Measurements from ENCODE around the gene VKORC1L1. TPM values are rescaled to one million over a fixed set of nuclear protein-coding genes. Genes with fewer than 3 reads are reported as not detected.
A peak's percentile ranks its signal among the peaks of the same experiment; 100 is the strongest.
"Not testable (repeated sequence)": the region's sequence is repeated elsewhere in the genome, so short reads cannot be mapped to it uniquely, and the experiment has no call there.

Gene VKORC1L1
- total RNA-seq, 1 experiment from 2014 or later, result 3.0 TPM

DNA sequence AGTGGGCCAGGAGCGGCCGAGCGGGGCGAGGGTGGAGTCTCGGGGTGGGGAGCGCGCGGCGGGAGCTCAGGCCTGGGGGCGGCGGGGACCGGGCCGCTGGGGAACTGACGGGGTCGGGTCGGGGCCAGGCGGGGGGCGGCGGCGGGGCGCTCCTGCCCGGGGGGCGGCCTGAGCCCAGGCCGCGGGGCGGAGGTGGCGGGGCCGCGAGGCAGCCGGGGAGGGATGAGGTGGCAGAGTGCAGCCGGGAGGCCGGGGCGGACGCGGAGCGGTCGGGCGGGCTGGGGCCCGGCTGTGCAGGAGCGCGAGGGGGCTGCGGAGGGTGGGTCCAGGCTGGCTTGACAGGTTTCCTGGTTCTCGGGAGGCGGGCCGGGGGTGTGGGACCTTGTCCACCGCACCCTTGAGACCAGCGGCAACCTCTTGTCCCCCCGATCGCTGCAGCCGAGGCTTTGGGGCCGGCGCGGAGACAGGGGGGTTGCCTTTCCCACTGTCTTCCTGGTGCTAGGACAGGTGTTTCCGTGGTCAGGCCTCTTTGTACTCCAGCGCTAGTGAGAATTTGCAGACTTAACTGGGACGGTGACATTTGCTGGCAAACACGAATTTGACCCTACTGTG, 814 bp downstream of the VKORC1L1 start:
- peak overlapping the region; percentile 65 for H3K4me3 ChIP-seq
- H3K27me3 ChIP-seq, H3K36me3 ChIP-seq, H3K9me3 ChIP-seq: not testable (repeated sequence)
- DNase-seq, result peak; percentile 15

DNA sequence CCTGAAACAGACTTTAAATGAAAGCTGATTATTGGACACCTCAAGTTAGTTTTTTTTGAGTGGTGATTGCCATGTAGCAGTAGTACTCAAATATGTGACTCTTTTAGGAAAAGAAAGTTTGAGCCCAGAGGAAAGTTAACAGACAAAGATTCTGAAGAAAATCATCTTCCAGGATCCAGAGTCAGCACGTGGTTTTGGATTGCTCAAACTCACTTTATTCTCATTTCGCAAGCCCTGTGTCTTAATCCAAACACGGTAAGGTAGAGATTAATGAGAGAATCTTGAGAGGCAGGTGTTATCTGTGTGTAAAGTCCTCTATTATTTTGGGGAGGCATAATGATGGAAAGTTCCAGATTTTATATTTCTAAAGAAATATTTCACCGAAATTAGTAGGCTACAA, 2.8 kb downstream of the VKORC1L1 start:
- H3K36me3 ChIP-seq, H3K4me3 ChIP-seq, H3K9me3 ChIP-seq, DNase-seq, H3K27me3 ChIP-seq: not testable (repeated sequence)

DNA sequence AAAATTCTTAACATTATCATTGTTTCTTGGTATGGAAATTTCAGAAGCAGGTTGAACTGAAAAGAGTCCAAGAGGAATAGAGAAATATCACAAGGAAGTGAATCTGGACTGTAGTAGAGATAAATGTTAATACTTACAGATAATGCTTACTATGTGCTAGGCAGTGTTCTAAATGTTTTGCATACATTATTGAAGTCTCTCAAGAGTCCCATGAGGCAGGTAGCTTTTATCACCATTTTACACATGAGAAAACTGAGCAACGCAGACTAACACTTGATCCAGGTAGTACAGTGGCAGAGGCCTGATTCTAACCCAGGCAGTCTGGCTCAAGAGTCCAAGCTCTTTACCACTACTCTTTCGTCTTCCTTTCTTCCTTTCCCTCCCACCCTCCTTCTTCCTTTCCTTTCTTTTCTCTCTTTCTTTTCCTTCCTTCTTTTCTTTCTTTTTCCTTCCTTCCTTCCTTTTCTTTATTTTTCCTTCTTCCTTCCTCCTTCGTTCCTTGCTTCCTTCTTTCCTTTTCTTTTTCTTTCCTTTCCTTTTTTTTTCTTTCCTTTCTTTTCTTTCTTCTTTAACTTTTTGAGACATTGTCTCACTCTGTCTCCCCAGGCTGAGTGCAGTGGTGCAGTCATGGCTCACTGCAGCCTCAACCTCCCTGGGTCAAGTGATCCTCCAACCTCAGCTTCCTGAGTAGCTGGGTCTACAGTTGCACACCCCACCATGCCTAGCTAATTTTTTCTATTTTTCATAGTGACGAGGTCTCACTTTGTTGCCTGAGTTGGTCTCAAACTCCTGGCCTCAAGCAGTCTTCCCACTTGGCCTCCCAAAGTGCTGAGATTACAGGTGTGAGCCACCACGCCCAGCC, 6.6 kb downstream of the VKORC1L1 start:
- not testable (repeated sequence) for H3K27me3 ChIP-seq, H3K4me3 ChIP-seq, DNase-seq, H3K9me3 ChIP-seq, H3K36me3 ChIP-seq

DNA sequence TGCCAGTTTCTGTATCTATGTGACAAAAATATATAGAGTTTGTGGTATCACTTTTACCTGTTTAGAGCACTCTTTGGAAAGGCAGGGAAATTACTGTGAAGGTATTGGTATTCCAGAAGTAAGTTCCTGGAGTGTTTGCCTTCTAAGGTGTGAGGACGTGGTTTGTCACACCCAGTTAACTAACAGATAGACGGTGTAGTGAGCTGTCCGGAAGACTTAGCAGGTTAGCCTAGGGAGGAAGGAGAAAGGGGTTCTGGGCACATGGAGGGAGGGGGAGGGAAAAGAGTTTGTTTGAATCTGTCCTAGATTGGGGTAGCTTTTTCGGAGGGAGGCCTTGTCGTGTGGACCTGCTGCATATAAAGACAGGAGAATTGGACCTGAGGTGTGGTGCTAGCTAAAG, 7.4 kb downstream of the VKORC1L1 start:
- not testable (repeated sequence) for H3K9me3 ChIP-seq, H3K27me3 ChIP-seq, H3K36me3 ChIP-seq, H3K4me3 ChIP-seq, DNase-seq

DNA sequence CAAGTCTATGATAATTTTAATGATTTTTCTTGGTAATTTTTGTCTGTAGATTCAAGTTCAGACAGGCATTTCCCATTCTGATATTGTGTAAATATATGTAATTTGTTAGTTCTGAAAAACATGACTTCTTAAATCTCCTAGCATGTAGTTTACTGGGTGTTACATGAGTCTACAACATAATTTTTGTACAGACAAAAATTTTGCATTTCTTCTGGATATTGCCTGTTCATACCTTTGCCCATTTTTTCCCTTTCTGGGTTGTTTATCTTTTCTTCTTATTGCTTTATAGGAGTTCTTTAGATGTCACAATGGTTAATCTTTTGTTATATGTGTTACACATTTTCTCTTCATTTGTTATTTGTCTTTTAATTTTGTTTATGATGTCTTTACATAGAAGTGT, 12.1 kb downstream of the VKORC1L1 start:
- H3K27me3 ChIP-seq, DNase-seq: not testable (repeated sequence)

DNA sequence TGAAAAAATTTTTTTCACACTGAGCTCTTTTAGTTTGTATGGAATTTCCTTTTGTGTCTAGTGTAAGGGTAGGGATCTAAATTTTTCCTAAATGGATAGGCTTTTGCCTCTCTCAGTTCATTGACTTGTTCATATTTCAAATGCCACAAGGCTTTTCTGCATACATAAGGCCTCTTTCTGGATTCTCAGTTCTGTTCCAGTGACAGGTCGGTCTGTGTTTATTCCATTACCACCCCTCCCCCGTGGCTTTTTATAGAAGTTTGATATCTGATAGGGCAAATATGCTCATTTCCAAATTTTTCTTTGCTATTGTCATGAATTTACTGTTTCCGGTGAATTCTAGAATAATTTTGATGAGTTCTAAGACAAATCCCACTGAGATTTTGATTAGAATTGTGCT, 12.7 kb downstream of the VKORC1L1 start:
- not testable (repeated sequence) for H3K4me3 ChIP-seq, H3K36me3 ChIP-seq, DNase-seq, H3K9me3 ChIP-seq, H3K27me3 ChIP-seq

More for the DNA sequence above, 12.1 kb downstream of the VKORC1L1 start:
- H3K36me3 ChIP-seq, H3K9me3 ChIP-seq, H3K4me3 ChIP-seq: not testable (repeated sequence)

DNA sequence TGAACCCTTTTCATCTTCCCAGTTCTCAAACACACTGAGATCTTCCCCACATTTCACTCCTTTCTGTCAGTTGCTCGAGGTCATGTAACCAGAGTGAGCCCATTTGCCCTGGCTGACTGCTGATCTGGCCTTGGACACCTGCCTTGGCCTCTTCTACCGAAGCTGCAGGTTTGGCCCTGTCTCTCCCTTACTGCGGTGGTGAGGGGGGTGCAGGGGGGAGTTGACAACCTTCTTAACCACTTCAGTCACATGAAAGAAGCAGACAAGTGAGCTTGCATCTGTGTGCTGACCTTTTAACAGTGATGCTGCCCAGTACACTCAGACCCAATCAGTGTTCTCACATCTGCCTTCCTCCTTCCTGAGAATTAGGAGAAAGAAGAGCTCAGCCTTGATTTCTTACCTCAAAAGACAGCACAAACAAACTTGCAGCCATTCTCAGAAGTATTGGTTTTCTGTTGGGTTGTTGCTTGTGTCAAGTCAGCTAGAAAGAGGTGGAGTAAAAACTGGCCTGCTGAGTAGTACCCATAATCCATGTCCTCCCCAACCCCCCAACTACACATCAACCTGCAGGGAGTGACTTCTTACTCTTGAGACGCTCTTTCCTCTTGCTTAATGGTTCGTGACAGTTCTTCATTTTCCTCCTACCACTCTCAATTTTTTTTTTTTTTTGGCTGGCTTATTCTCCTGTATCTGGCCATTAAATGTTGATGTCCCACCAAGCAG, 15.7 kb downstream of the VKORC1L1 start:
- H3K9me3 ChIP-seq, H3K27me3 ChIP-seq, DNase-seq, H3K4me3 ChIP-seq, H3K36me3 ChIP-seq: not testable (repeated sequence)

DNA sequence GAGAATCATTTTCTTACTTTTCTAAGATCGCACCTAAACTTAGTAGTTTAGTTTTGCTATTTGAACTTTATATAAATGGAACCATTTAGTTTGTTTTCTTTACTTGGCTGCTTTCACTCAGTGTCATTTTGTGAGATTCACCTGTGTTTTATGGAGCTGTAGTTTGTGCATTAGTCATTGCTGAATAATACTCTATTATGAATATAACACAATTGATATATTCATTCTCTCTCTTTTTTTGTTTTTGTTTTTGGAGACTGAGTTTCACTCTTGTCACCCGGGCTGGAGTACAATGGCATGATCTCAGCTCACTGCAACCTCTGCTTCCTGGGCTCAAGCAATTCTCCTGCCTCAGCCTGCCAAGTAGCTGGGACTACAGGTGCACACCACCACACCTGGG, 16.8 kb downstream of the VKORC1L1 start:
- H3K36me3 ChIP-seq, H3K9me3 ChIP-seq, H3K27me3 ChIP-seq, DNase-seq, H3K4me3 ChIP-seq: not testable (repeated sequence)

DNA sequence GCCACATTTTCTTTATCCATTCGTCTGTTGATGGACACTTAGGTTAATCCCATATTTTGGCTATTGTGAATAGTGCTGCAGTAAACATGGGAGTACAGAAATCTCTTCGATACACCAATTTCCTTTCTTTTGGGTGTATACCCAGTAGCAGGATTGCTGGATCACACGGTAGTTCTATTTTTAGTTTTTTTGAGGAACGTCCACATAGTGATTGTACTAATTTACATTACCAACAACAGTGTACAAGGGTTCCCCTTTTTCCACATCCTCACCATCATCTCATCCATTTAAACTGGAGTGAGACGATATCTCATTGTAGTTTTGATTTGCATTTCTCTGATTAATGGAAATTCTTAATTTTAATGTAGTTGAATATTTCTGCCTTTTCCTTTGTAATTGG, 19.3 kb downstream of the VKORC1L1 start:
- H3K27me3 ChIP-seq, result no peaks in the 10 kb centered on the region
- no peak for DNase-seq
- H3K4me3 ChIP-seq, result no peak overlapping the region
- no peaks in the 10 kb centered on the region for H3K9me3 ChIP-seq
- H3K36me3 ChIP-seq, result peaks cover 9% of the 10 kb centered on the region

DNA sequence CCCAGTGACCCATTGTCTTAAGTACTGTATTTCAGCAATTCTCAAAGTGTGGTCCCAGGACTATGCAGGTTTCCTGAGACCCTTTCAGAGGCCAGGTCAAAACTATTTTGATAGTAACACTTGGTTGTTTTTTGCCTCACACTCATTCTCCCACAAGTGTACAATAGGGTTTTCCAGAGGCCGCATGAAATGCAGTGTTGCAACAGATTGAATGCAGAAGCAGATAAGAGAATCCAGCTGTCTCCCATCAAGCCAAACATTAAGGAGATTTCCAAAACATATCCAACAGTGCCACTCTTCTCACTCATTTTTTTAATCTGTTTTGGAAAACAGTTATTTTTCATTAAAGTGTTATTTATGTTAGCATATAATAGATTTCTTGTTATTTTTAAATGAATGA, 20.0 kb downstream of the VKORC1L1 start:
- DNase-seq, result no peak
- Histone ChIP-seq H3K27me3 (no peaks in the 10 kb centered on the region), H3K4me3 (no peak overlapping the region), H3K36me3 (peaks cover 9% of the 10 kb centered on the region), H3K9me3 (no peaks in the 10 kb centered on the region)

DNA sequence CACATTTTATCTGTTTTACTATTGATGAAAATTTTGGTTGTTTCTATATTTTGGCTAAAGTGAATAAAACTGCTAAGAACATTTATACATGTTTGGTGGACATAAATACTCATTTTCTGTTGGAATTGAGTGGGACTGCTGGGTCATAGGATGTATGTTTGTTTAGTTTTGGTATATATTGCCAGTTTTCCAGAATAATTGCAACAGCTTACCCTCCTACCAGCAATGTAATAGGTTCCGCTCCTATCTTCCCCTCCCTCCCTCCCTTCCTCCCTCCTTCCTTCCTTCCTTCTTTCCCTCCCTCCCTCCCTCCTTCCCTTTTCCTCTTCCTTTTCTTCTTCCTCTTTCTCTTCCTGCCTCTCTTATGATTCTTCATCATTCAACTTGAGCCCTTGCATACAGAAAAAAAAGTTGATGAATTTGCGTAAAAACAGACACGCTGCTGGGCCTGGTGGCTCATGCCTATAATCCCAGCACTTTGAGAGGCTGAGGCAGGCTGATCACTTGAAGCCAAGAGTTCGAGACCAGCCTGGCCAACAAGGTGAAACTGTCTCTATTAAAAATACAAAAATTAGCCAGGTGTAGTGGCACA, 23.5 kb downstream of the VKORC1L1 start:
- Histone ChIP-seq H3K36me3 (peaks cover 9% of the 10 kb centered on the region), H3K4me3 (no peak overlapping the region), H3K27me3 (no peaks in the 10 kb centered on the region), H3K9me3 (no peaks in the 10 kb centered on the region)
- DNase-seq, result no peak

DNA sequence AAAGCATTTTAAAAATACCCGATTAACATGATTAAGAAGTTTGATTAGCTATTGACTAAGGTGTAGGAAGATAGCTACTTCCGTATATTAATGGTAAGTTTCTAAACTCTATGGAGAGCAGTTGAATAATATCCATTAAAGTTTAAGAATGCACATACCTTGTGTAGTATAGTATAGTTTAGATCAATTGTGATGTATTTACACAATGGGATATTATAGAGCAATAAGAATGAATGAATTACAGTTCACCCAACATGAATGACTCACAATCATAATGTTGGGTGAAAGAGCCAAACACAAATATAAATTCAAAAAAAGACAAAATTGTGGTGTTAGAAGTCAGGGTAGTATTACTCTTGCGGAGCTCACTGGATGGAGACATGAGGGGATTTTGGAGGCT, 24.4 kb downstream of the VKORC1L1 start:
- not testable (repeated sequence) for H3K9me3 ChIP-seq, DNase-seq, H3K27me3 ChIP-seq, H3K36me3 ChIP-seq, H3K4me3 ChIP-seq

DNA sequence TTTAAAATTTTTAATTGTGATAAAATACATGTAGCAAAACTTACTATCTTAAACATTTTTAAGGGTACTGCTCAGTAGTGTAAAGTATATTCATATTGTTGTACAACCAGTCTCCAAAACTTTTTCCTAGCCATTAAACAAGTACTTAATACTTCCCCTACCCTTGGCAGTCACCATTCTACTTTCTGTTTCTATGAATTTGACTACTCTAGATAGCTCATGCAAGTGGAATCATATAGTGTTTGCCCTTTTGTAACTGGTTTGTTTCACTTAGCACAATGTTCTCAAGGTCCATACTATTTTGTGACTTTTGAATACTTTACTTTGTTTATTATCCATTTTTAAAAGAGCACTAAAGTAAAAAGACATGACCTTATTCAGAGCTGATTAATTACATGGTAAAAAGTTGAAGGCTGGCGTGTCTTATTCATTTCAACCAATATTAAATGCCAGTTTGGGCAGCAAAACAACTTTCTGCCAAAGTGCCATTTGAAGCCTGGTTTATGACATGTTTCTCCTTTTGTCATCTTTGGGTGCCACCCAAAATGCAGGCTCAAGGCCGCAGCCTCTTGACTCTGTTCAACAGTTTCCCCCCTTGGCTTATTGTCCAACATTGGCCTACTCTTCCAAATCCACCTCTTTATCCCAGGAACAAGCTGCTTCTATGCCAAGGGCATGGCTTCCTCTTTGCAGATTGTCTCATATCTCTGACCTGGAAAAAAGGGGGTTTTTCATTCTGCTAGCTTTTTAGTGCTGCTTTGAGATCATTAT, 26.0 kb downstream of the VKORC1L1 start:
- H3K9me3 ChIP-seq, DNase-seq, H3K4me3 ChIP-seq, H3K27me3 ChIP-seq, H3K36me3 ChIP-seq: not testable (repeated sequence)

DNA sequence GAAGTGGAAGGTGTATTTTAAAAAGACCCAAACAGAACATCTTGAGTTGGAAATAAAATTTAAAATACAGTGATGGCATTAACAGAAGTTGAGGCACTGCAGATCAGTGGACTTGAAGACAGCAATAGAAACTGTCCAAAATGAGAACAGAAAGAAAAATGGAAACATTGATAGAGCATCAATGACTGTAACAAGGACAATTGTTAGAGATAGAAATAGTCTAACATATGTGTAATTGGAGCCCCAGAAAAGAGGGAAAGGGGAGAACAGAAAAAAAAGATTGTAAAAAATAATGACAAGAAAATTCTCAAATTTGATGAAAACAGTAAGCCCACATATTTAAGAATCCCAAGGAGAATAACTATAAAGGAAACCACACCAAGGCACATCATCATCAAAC, 29.4 kb downstream of the VKORC1L1 start:
- Histone ChIP-seq H3K9me3 (peaks cover 9% of the 10 kb centered on the region; the same call in 1 of the 2 replicates), H3K27me3 (no peaks in the 10 kb centered on the region), H3K4me3 (no peak overlapping the region), H3K36me3 (peaks cover 6% of the 10 kb centered on the region)
- no peak for DNase-seq

DNA sequence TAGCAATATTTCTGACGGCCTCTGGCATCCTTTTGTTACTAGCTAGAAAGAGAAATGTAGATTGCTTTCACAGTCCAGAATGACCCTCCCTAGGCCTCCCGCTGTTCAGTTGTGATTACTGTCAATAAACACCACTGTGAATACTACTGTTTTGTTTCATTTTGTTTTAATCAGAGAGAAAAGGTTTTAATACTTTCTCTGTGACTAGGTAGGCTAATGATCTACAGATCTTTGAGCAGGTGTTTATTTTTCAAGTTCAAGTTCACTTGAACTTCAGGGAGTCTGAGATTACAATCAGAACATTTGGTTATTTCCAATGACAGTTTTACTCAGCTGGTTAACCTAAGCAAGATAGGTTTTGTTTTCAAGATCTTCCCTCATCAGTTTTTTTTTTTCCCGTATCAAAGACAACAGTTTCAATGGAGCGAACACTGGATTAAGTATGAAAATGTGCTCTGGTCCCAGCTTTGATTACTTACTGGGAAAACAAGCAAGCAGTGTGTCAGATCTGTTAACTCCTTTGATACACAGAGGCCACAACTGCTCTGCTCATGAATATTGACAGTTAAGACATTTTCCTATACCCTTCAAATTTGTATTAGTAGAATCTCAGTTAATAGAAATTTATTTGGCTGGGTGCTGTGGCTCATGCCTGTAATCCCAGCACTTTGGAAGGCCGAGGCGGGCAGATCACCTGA, 34.8 kb downstream of the VKORC1L1 start:
- Histone ChIP-seq H3K4me3 (no peak overlapping the region), H3K27me3 (no peaks in the 10 kb centered on the region), H3K9me3 (peaks cover 6% of the 10 kb centered on the region; the same call in 1 of the 2 replicates), H3K36me3 (peaks cover 6% of the 10 kb centered on the region)
- no peak for DNase-seq

DNA sequence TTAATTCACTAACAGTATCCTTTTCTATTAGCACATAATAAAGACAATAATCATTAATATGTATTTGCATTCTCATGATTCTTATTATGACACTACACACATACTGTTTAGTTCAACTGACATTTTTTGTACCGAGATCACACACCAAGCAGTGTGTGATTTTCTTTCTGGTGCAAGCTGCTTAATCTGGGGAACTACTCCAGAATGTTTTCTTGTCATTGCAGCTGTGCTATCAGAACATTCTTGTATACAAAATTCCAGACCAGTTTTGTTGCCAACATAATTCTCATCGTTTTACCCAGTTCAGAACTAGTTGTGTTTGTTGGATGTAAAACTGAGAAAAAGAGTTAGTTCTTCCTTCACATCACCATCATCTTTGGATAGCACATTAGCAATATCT, 37.4 kb downstream of the VKORC1L1 start:
- H3K27me3 ChIP-seq, result no peaks in the 10 kb centered on the region
- no peaks in the 10 kb centered on the region for H3K36me3 ChIP-seq
- H3K4me3 ChIP-seq, result no peak overlapping the region
- DNase-seq, result no peak
- H3K9me3 ChIP-seq, result no peaks in the 10 kb centered on the region

Data from MG63 (cell line).